HG03521 (cell line): ENCODE results near the gene MTARC2.
A peak's percentile ranks its signal among the peaks of the same experiment; 100 is the strongest.

Source experiments
- ATAC-seq: cut with Tn5 transposase; IDR thresholded peaks from one replicate; pipeline ENCODE4 v1.9.1; 2021; ENCODE audit warnings: mild to moderate bottlenecking, moderate library complexity; ENCODE audit not compliant: unreplicated experiment

The MTARC2 gene

DNA sequence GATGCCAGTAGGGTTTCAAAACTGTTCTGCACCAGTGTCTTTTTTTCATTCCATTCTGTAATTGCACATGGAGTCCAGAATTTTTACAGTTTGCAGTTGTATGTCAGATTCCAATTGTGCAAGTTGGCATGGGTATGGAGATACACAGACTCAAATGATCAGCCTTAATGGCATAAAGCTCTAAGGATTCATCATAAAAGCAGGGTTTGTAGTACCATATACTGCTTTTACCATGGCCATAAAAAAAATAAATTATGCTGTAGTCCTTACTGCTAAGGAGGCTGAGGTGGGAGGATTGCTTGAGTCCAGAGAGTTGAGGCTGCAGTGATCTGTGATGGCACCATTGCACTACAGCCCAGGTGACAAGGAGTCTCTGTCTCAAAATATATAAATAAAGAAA is 48.9 kb downstream of the MTARC2 start:
- ATAC-seq = no peak

DNA sequence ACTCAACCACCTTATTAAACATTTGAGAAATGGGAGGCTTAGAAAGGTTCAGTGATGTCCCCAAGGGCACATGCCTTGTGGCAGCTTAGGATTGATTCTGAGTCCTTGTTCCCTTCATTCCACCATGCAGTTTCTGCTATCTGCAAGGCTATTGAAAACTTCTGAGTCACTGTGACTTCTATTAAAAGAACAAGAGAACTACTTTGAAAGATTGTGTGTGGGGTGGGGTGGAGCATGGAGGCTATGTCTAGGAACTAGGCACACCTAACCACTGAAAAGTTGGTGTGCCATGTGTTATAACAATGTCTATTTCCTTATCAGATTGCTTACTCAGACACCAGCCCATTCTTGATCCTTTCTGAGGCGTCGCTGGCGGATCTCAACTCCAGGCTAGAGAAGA is 49.4 kb downstream of the MTARC2 start:
- ATAC-seq = no peak

GRCh38 chr1:220798338-220798737 is 50.2 kb downstream of the MTARC2 start:
- no peak for ATAC-seq

DNA sequence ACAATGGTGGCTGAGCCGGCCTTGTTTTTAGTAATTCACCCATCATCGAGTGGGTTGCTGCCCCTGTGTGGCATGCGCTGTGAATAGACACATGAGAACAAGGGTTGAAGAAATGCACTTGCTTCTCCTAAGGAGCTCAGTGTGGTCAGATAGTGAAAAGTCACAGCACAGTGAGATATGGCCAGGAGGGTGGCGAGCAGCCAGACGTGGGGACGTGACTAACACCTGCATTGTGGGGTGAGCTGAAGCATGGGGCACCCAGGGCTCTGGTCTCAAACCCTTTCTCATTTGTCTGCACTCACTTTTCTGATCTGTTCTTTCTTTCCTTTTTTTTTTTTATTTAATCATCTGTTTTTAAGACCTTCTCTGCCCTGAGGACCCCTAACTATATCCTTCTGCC is 52.1 kb downstream of the MTARC2 start:
- no peak for ATAC-seq

GRCh38 chr1:220803401-220804201 is 55.5 kb downstream of the MTARC2 start:
- ATAC-seq = no peak

DNA sequence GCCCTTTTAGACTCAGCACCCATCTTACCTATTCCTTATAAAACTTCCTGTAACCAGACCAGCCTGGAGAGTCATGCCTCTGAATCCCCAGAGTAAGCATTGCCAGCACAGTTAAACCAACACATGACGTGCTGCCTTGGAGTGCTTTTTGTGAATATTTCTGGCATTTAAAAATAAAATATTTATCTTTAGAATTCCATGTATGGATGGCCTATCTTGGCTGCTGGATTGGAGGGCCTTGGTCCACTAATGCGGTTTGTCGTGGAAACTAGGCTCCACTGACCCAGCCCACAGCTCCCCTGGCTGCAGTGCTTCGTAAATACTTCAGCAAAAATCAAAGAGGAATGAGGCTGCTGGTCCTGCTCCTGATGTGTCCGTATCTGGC is 56.1 kb downstream of the MTARC2 start:
- no peak for ATAC-seq

DNA sequence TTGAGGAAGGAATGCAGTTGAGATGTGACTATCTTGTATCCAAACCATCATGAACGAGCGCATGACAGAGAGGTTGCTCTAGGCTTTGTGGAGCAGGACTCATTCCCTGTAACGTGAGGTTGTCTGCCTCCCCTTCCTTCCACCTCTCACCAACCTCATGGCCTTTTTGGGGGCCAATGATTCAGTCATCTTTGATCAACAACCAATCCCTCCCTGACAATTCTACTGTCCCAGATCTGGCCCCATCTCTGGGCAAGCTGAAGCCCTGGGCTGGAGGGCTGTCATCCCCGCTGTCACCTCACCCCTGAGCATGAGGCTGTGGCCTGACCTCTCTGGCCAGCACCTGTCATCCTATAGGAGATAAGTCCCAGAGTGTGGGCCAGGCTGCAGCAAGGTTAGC is 58.3 kb downstream of the MTARC2 start:
- ATAC-seq = no peak

- ATAC-seq = no peak
These were observed 59.6 kb downstream of the MTARC2 start for GRCh38 chr1:220807726-220808125.

DNA sequence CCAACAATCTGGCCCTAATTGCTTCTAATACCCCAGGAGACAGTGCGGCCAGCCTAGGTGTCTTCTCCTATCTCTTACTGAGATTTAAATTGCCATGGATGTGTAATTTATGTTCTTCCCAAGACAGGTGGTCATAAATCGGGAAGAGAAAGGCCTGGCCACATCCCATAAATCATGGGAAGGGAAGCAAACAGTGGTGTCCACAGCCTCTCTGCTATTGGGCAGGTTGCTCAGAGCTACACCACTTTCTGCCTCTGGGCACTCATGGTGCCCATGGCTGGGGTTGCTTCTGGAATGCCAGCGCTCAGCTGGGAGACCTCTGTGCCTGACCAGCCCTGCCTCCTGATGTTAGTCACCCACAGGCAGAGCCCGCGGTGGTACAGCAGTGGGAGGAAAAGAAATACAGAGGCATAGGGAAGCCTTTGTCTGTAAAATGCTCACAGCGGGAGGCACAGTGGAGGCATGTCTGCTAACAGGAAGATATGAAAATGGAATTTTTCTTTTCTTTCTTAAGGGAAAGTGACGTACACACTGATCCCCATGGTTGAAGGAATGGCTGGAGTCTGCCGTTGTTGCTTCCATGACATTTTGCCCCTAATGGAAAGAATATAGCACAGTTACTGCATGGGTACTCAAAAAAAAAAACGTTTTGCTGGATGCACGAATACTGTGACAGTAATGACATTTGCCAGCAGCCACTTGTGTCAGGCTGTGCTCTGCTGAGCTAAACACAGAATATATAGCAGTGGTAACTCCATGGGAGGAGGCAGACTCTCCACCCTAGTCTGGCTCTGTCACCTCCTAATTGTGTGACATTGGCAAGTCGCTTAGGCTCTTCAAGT is 60.4 kb downstream of the MTARC2 start:
- no peak for ATAC-seq

- ATAC-seq = no peak
These were observed 61.0 kb downstream of the MTARC2 start for GRCh38 chr1:220809187-220809550.

GRCh38 chr1:220809704-220810103 is 61.6 kb downstream of the MTARC2 start:
- no peak for ATAC-seq

DNA sequence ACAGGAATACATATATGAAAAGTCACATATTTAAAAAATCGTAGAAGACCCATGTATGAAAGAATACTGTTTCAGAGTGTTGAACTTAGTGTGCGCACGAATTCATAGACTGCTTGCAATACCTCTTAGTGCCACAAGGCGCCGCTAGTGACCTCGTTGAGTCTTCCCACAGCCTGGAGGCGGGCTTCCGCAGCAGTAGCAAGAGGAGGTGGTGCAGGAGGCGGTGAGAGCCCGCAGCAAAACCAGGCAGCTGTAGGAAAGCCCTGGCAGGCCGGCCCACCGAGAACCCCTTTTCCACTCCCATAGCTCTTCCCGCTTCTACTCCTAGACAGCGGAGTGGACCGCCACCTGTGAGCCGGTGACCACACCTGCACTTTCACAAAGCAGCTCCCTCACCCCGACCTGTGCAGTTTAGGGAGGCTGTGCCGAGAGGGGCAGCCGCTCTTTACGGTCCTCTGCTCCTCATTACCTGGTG is 62.1 kb downstream of the MTARC2 start:
- peak; percentile 90 for ATAC-seq

DNA sequence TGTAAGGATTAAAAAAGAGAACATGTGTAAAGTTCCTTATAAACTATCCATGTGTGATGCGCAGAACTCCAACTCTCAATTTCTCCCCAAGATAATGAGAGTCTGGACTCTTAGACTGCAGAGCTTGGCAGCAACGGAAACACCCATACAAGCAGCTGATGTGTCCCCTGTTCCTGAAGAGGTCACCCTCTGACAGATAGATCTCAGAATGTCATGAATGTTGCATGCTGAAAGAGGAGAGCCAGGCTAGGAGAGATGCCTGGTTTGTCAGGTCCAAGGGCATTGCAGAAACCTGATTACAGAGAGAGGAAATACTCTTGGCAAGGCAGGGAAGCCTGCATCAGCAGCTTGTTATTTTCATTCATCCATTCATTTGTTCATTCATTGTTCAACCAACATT is 62.8 kb downstream of the MTARC2 start:
- no peak for ATAC-seq

DNA sequence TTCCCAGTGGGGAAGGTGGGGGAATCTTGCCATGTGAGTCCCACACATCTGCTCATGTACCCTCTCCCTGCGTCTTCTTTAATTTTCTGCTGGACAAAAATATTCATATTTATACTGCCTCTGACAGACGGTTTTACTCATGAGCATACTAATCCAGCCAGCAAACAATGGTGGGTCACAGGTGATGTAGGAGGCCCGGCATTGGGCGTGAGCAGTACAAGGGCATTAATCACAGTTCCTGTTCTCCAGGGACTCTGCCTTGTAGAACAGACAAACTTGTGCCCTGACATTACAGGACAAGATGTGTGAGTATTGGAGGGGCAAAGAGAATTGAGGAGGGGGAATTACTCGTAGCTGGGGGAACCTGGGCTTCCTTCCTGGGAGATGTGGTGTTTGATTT is 63.6 kb downstream of the MTARC2 start:
- ATAC-seq = no peak

GRCh38 chr1:220812308-220812707 is 64.2 kb downstream of the MTARC2 start:
- ATAC-seq = no peak

- no peak for ATAC-seq
These were observed 64.9 kb downstream of the MTARC2 start for GRCh38 chr1:220813013-220813412.

DNA sequence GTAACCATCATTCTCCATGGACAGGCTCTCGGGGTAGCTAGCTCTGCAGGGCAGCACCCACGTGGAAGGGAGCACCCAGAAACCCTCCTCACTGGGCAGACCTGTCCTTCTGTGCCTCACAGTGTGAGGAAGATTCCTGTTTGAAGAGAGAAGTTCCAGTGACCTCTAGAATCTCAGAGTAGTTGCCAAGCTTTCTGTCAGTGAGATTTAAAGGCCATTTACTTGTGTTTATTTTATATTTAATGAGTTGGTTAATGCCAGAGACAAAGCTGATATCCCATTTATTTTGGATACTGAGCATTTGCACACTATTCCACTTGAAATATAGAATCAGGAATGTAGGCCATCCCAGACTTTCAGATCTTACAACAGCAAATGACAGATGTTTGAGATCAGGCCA is 67.3 kb downstream of the MTARC2 start:
- no peak for ATAC-seq

GRCh38 chr1:220817907-220818306 is 69.8 kb downstream of the MTARC2 start:
- no peak for ATAC-seq

DNA sequence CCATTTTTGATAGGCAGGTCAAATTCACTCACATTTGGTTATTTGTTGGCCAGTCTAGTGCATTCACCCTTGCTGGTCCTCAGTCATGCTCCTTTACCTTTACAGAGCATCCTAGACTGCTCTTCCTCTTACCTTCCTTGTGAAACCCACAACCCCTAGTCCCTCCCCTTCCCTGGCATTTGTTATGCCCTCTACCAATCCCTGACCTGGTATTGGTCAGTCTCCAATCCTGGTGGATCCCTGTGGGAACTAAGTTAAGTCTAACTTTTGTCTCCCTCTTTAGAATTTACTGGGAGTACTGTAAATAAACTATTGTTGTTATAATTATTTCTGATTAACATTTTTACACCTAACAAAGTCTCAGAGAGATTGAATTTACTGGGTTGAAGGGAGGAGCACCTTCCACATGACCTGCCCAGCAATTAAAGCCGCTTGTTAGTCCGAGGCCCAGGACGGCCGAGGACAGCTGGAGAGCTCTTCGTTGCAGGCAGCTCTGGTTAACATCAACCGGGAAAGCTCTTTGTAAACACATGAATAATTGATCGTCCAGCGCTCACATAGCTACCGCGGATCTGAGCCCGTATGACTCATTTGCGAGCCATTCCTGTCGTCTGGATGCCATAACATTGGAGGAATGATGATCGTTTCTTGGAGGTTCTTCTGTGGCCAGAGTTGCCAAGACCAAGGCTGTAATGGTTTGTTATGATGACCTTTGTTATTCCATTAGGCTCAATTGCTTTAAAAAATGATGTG is 70.5 kb downstream of the MTARC2 start:
- no peak for ATAC-seq

DNA sequence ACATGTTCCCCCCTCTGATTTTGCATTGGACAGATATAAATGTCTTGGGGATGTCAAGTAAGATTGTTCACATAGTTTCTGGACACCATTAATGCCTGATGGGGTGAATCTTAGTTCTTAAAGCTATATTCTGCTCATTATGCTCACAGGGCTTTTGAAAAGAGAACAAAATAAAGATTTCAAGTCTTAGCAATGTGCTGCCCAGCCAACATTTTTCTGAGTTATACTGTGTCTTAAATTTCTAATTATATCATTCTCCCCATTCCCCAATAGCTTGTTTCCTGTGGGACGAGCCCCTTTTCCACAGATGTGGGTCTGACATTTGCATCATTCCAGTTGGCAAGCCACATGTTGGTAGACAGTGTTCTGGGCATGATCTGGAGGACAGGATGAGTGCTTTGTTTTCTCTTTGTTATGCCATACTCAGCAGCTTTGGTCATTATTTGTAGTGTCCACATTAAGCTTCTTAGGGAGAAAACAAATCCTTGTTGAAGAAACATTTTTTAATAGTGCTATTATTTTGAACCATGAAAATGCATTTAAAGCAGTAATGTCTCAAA is 71.4 kb downstream of the MTARC2 start:
- ATAC-seq = no peak
